ENCODE data around the gene SPACA1.

SPACA1 gene

DNA sequence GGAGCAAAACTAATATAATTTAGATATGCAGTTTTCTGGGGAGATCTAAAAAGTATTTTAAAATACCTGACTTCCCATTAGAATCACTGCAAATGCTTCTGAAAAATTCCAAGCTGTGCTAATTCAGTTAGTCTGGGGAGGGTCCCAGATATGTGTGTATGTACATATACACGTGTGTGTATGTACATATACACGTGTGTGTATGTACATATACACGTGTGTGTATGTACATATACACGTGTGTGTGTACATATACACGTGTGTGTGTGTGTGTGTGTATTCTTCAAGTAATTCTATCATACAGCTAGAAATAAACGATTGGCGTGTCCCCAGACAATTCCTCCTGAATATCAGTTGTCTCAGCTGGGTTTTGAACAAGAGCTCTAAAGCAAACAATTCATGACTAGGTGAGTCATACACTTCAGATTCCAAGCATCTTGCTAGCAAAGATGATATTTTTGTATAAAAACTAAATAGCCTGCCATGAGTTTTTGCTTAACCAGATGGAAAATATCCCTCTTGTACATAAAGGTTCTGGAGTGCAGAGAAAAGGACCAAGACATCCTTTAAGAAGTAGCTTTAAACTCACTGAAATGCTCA lies 58.2 kb downstream of the SPACA1 start:
- peak; percentile 3 for DNase-seq (ENCODE audit: low read depth)

DNA sequence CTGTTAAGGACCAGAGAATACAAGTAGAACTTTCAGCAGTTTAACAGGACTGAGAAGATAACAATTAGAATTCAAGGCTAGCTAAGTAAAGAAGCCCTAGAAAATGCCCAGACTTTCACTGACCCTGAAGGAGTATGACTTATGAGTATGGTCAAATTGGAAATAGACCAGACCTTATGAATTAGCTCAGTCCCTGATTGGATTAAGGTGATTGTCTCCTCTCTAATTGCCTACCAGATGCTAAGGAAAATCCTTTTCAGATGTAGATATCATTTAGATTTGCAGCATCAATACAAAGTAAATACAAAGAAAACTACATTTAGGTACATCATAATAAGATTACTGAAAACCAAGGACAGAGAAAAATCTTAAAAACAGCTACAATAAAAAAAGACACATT lies 59.6 kb downstream of the SPACA1 start:
- DNase-seq (ENCODE audit: low read depth), result no peak

GRCh38 chr6:88111991-88112390 lies 64.3 kb downstream of the SPACA1 start:
- no peak for DNase-seq (ENCODE audit: low read depth)

DNA sequence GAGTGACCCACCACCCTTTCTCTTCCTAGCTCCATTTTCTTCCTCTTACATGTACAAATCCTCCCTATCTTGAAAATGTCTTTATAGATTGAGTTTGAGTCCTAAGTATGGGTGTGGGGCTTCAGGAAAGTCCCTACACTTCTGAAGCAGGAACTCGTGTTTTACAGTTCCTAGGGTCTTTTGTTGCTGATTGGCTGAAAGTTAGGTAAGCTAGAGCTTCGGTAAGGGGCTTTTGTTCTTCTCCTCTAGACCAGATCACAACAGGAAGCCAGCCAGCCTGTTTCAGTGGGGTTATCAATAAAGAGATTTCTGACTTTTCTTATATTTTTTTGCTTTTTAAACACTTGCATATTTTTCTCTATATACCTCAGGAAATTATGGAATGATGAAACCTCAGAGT lies 67.2 kb downstream of the SPACA1 start:
- no peak for DNase-seq (ENCODE audit: low read depth)

- no peak for DNase-seq (ENCODE audit: low read depth)
These were observed 67.7 kb downstream of the SPACA1 start for GRCh38 chr6:88115307-88115706.

- no peak for DNase-seq (ENCODE audit: low read depth)
These were observed 68.6 kb downstream of the SPACA1 start for GRCh38 chr6:88116276-88116675.
